Suprapubic skin (tissue), 4 donors: ENCODE results near the gene UBQLN1. TPM values are rescaled to one million over a fixed set of nuclear protein-coding genes. Genes with fewer than 3 reads are reported as not detected.
A peak's percentile ranks its signal among the peaks of the same experiment; 100 is the strongest.

Experiments
- DNase-seq, 2 donors: peaks; one replicate each; pipeline ENCODE4 v3.0.0-alpha.2; 2019; ENCODE audit warnings: low spot score in 2 of 2
- H3K27ac ChIP-seq: fragments of 200-600 bp; sonication (generic); one replicate; pipeline ENCODE4 v1.5.1; 2019
- H3K27me3 ChIP-seq: fragments of 200-600 bp; sonication (generic); one replicate; pipeline ENCODE4 v1.5.1; 2019
- H3K36me3 ChIP-seq: fragments of 200-600 bp; sonication (generic); one replicate; pipeline ENCODE4 v1.5.1; 2019
- H3K4me1 ChIP-seq: fragments of 200-600 bp; sonication (generic); one replicate; pipeline ENCODE4 v1.5.1; 2019
- H3K4me3 ChIP-seq: fragments of 200-600 bp; sonication (generic); one replicate; pipeline ENCODE4 v1.5.1; 2019; ENCODE audit warnings: mild to moderate bottlenecking
- H3K9me3 ChIP-seq: fragments of 200-600 bp; sonication (generic); one replicate; pipeline ENCODE4 v1.5.1; 2019
- CTCF ChIP-seq, 2 donors: fragments of 200-600 bp in 1 of 2; fragments of 450-650 bp in 1 of 2; sonication (generic) in 1 of 2; IDR thresholded peaks; one replicate each; pipeline ENCODE4 v1.5.1; 2016 to 2019; ENCODE audit warnings: antibody characterized with exemption in 2 of 2, mild to moderate bottlenecking in 1 of 2, moderate library complexity in 1 of 2
- EP300 ChIP-seq: sonication (generic); formaldehyde crosslinking; IDR thresholded peaks from one replicate; pipeline ENCODE4 v1.6.1; 2017; ENCODE audit warnings: antibody characterized with exemption
- POLR2A ChIP-seq, 2 donors: fragments of 450-650 bp; IDR thresholded peaks; one replicate each; pipeline ENCODE4 v1.6.1; 2017; ENCODE audit warnings: antibody characterized with exemption in 2 of 2, mild to moderate bottlenecking in 2 of 2, moderate library complexity in 2 of 2
- POLR2AphosphoS5 ChIP-seq, 3 donors: sonication (generic); formaldehyde crosslinking; IDR thresholded peaks; one replicate each; pipeline ENCODE4 v1.6.1; 2017; ENCODE audit warnings: antibody characterized with exemption in 3 of 3
- WGBS: methylation state at CpG from one replicate; pipeline ENCODE4 v1.1.5; 2018; 5-methylcytosine and 5-hydroxymethylcytosine counted together
- total RNA-seq, 4 donors: library from RNA; depleted of rRNA; stranded (reverse); fragments of >200 nt; gene quantifications; one replicate each; pipeline ENCODE4 v1.1.0, GENCODE V29; 2016

Gene UBQLN1
- total RNA-seq, 4 donors from 2014 or later, result 94.2 to 110 (median 102) TPM

DNA sequence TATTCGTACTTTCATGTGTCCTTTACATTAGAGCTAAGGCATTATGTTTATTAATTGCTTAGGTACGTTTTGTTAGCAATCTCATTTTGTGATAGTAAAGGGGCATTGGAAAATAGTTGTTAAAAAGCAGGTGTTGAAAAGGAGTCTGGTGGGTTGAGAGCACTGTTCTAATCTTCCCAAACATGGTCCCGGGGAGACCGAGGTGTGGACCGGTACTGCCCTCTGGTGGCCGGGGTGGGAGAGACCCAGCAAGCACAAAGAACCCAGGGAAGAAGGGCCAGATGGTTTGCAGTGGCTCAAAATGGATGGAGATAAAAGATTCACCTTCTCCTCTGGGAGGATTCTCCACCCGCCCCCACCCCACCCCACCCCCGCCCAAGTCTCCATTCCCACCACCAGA is 58.7 kb downstream of the UBQLN1 start:
- Histone ChIP-seq H3K36me3 (peaks cover 51% of the 10 kb centered on the region), H3K4me1 (no peaks in the 10 kb centered on the region), H3K4me3 (no peak overlapping the region), H3K9me3 (no peaks in the 10 kb centered on the region), H3K27me3 (no peaks in the 10 kb centered on the region), H3K27ac (no peak overlapping the region)
- DNase-seq, result peak in 1 of 2 donors; percentile 71
- TF ChIP-seq CTCF (IDR thresholded peaks at IDR 0.05) (peak; percentile 48 to 64), EP300 (no peak), POLR2AphosphoS5 (IDR thresholded peaks at IDR 0.05) (no peak), POLR2A (IDR thresholded peaks at IDR 0.05) (no peak)
- WGBS, result 55% methylated on average over 8 of the region's 8 CpGs

GRCh38 chr9:83646500-83647239 is 61.1 kb downstream of the UBQLN1 start:
- H3K4me1 ChIP-seq, result no peaks in the 10 kb centered on the region
- no peak overlapping the region for H3K27ac ChIP-seq
- H3K36me3 ChIP-seq, result peaks cover 40% of the 10 kb centered on the region
- H3K9me3 ChIP-seq, result no peaks in the 10 kb centered on the region
- H3K27me3 ChIP-seq, result no peaks in the 10 kb centered on the region
- no peak for DNase-seq
- H3K4me3 ChIP-seq, result no peak overlapping the region
- WGBS, result 85% methylated on average over 8 of the region's 8 CpGs
- TF ChIP-seq CTCF (IDR thresholded peaks at IDR 0.05) (no peak), EP300 (no peak), POLR2A (IDR thresholded peaks at IDR 0.05) (no peak), POLR2AphosphoS5 (IDR thresholded peaks at IDR 0.05) (no peak)

DNA sequence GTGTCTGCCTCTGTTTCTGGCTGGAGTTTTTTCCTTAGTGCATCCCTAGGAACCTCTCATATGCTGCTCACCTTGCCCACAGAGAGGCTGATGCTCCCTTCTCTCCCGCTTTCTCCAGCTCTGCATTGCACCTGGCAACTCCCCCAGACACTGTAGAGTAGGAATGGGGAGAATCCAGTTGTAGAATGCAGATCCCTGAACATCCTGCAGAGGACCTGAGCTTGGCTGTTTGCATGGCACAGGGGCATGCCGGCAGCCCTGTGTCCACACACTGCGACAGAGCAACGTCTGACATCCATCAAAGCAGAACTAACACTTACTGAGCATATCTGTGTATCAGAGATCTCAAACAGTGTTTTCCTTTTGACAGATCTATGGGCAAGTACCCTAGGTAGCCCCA is 65.0 kb downstream of the UBQLN1 start:
- H3K4me3 ChIP-seq, result no peak overlapping the region
- H3K36me3 ChIP-seq, result peaks cover 21% of the 10 kb centered on the region
- H3K27ac ChIP-seq, result no peak overlapping the region
- no peaks in the 10 kb centered on the region for H3K4me1 ChIP-seq
- no peaks in the 10 kb centered on the region for H3K27me3 ChIP-seq
- 92% methylated on average over 4 of the region's 4 CpGs for whole genome bisulfite sequencing
- TF ChIP-seq CTCF (IDR thresholded peaks at IDR 0.05) (no peak), POLR2AphosphoS5 (IDR thresholded peaks at IDR 0.05) (no peak), EP300 (no peak), POLR2A (IDR thresholded peaks at IDR 0.05) (no peak)
- DNase-seq, result no peak
- H3K9me3 ChIP-seq, result no peaks in the 10 kb centered on the region

DNA sequence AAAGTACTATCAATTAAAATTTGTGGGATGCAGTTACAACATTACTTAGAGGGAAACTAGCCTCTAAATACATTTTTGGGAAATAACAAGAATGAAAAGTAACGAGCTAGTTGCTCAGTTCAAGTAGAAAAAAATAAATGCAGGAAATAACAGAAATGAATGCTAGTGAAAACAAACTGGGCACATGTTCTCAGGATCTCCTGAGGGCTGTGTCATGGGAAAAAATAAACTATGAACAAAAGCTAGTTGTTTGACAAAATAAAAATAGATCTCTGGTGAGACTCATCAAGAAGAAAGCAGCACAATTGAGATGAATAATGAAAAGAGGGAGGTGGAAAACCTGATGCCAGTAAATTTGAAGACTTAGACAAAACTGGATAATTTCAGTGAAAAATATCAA is 68.5 kb downstream of the UBQLN1 start:
- no peaks in the 10 kb centered on the region for H3K4me1 ChIP-seq
- WGBS, result 81% methylated on average over 1 of the region's 1 CpG
- no peaks in the 10 kb centered on the region for H3K27me3 ChIP-seq
- H3K27ac ChIP-seq, result no peak overlapping the region
- no peak for DNase-seq
- H3K9me3 ChIP-seq, result no peaks in the 10 kb centered on the region
- TF ChIP-seq EP300 (no peak), CTCF (IDR thresholded peaks at IDR 0.05) (no peak), POLR2AphosphoS5 (IDR thresholded peaks at IDR 0.05) (no peak), POLR2A (IDR thresholded peaks at IDR 0.05) (no peak)
- peaks cover 7% of the 10 kb centered on the region for H3K36me3 ChIP-seq
- H3K4me3 ChIP-seq, result no peak overlapping the region

DNA sequence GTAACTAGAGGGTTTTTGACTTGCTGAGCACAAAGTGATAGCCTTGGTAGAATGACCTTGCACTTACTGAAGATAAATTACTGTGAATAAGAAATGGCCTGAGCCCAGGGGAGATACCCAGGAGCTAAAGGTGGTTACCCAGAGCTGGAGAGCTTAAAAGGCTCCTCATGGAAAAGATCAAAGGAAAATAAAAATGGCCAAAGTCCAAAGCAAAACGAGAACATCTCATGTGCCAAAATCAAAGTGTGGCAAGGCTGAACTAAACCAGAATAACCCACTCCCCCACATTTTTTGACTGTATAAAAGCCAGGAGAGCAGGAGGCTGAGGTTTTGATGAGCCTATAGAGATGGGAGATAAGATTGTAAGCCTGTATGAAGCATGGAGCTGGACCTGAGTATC is 70.4 kb downstream of the UBQLN1 start:
- H3K27ac ChIP-seq, result no peak overlapping the region
- TF ChIP-seq CTCF (IDR thresholded peaks at IDR 0.05), result no peak
- no peak for TF ChIP-seq EP300
- no peak for TF ChIP-seq POLR2A (IDR thresholded peaks at IDR 0.05)
- no peak for TF ChIP-seq POLR2AphosphoS5 (IDR thresholded peaks at IDR 0.05)
- no peaks in the 10 kb centered on the region for H3K9me3 ChIP-seq
- no peak for DNase-seq
- no peaks in the 10 kb centered on the region for H3K36me3 ChIP-seq
- H3K4me3 ChIP-seq, result no peak overlapping the region
- 22% methylated on average over 1 of the region's 1 CpG for WGBS
- H3K27me3 ChIP-seq, result no peaks in the 10 kb centered on the region
- H3K4me1 ChIP-seq, result no peaks in the 10 kb centered on the region
